Choroid plexus epithelial cell (primary cell): ENCODE measurements around the gene MFSD8.
A peak's percentile ranks its signal among the peaks of the same experiment; 100 is the strongest.
"Not testable (repeated sequence)": the region's sequence is repeated elsewhere in the genome, so short reads cannot be mapped to it uniquely, and the experiment has no call there.

ENCODE experiments used
- DNase-seq: peaks from one replicate; pipeline ENCODE4 v3.0.0-alpha.2; 2010; ENCODE audit warnings: low read depth
- H3K4me3 ChIP-seq: 2 replicates; pipeline ENCODE4 v1.5.1; 2011; ENCODE audit warnings: low read depth, mild to moderate bottlenecking, control low read depth, low read length, moderate library complexity
- CTCF ChIP-seq: conservative IDR thresholded peaks from 2 replicates; pipeline ENCODE4 v1.5.1; 2011; ENCODE audit warnings: low read depth, mild to moderate bottlenecking, control low read depth, inconsistent platforms, low read length, moderate library complexity

MFSD8 gene

GRCh38 chr4:127965062-127965802 lies at the start of gene MFSD8, which contains the start of gene ABHD18:
MFSD8 (minus strand) TSS chr4:127965173; CDS start chr4:127965133, 40 bp downstream.
ABHD18 (plus strand) TSS chr4:127965406; CDS start chr4:127982956, 17,550 bp downstream.
- DNase-seq = peak; percentile 100
- TF ChIP-seq CTCF = peak; percentile 66
- peak within 1 kb of the TSS; percentile 99 for H3K4me3 ChIP-seq

GRCh38 chr4:128009428-128009827 lies 44.5 kb upstream of the MFSD8 start:
- H3K4me3 ChIP-seq = no peak overlapping the region
- no peak for DNase-seq
- no peak for TF ChIP-seq CTCF

- TF ChIP-seq CTCF = no peak
- DNase-seq = peak; percentile 59
- H3K4me3 ChIP-seq = no peak overlapping the region
These were observed 41.6 kb upstream of the MFSD8 start for GRCh38 chr4:128006592-128006991.

- H3K4me3 ChIP-seq = no peak overlapping the region
- DNase-seq = peak; percentile 36
- no peak for TF ChIP-seq CTCF
These were observed 32.8 kb upstream of the MFSD8 start for GRCh38 chr4:127997534-127998388.

- not testable (repeated sequence) for H3K4me3 ChIP-seq, DNase-seq
These were observed 31.5 kb upstream of the MFSD8 start for GRCh38 chr4:127996521-127996920.

- TF ChIP-seq CTCF = no peak
- H3K4me3 ChIP-seq = no peak overlapping the region
- no peak for DNase-seq
These were observed 30.8 kb upstream of the MFSD8 start for GRCh38 chr4:127995776-127996175.

- no peak for DNase-seq
- no peak overlapping the region for H3K4me3 ChIP-seq
- no peak for TF ChIP-seq CTCF
These were observed 28.2 kb upstream of the MFSD8 start for GRCh38 chr4:127993151-127993550.
